DOHH2 (cell line): ENCODE data around the gene DOCK1.

Experiments used
- H3F3A ChIP-seq: fragments of 200-600 bp; sonication (generic), shearing (Covaris generic); 2 replicates; pipeline ENCODE4 v1.6.0; 2016; ENCODE audit warnings: antibody characterized with exemption, mild to moderate bottlenecking; ENCODE audit not compliant: control insufficient read depth, insufficient read depth
- H3K27ac ChIP-seq: fragments of 200-600 bp; sonication (generic); 2 replicates; pipeline ENCODE4 v1.5.1; 2014; ENCODE audit warnings: low read depth, mild to moderate bottlenecking, low read length, moderate library complexity
- H3K27me3 ChIP-seq: fragments of 200-600 bp; sonication (generic); 2 replicates; pipeline ENCODE4 v1.6.1; 2014; ENCODE audit warnings: mild to moderate bottlenecking, low read length, mixed read lengths; ENCODE audit not compliant: control insufficient read depth
- H3K36me3 ChIP-seq: fragments of 200-600 bp; sonication (generic); 2 replicates; pipeline ENCODE4 v1.6.1; 2014; ENCODE audit warnings: mild to moderate bottlenecking, low read length, moderate library complexity, mixed read lengths; ENCODE audit not compliant: control insufficient read depth
- H3K4me1 ChIP-seq: fragments of 200-600 bp; sonication (generic); 2 replicates; pipeline ENCODE4 v1.6.1; 2014; ENCODE audit warnings: mild to moderate bottlenecking, low read length, mixed read lengths; ENCODE audit not compliant: control insufficient read depth
- H3K4me2 ChIP-seq: fragments of 200-600 bp; sonication (generic); 2 replicates; pipeline ENCODE4 v1.6.0; 2014; ENCODE audit warnings: mild to moderate bottlenecking, low read length, moderate library complexity
- H3K4me3 ChIP-seq: fragments of 200-600 bp; sonication (generic); 2 replicates; pipeline ENCODE4 v1.5.1; 2014; ENCODE audit warnings: mild to moderate bottlenecking, low read length, mixed read lengths
- H3K79me2 ChIP-seq: fragments of 200-600 bp; sonication (generic); 2 replicates; pipeline ENCODE4 v1.6.1; 2014; ENCODE audit warnings: mild to moderate bottlenecking, low read length, mixed read lengths; ENCODE audit not compliant: control insufficient read depth
- H3K9me2 ChIP-seq: fragments of 200-600 bp; sonication (generic); replicated peaks from 2 replicates; pipeline ENCODE4 v1.6.1; 2014; ENCODE audit warnings: mild to moderate bottlenecking, low read length, mixed read lengths; ENCODE audit not compliant: control insufficient read depth
- H3K9me3 ChIP-seq: fragments of 200-600 bp; sonication (generic); 2 replicates; pipeline ENCODE4 v1.6.1; 2014; ENCODE audit warnings: antibody characterized with exemption, low read length, mixed read lengths; ENCODE audit not compliant: control insufficient read depth, insufficient read depth
- H4K20me1 ChIP-seq: fragments of 200-600 bp; sonication (generic); 2 replicates; pipeline ENCODE4 v1.6.0; 2014; ENCODE audit warnings: low read depth, mild to moderate bottlenecking, antibody characterized with exemption, low read length, moderate library complexity; ENCODE audit not compliant: control insufficient read depth, insufficient read depth
- CTCF ChIP-seq: fragments of 200-600 bp; sonication (generic); IDR thresholded peaks from one replicate; pipeline ENCODE4 v1.5.1; 2014; ENCODE audit warnings: antibody characterized with exemption, mild to moderate bottlenecking, low read depth, low read length; ENCODE audit not compliant: poor library complexity, severe bottlenecking
- EZH2phosphoT487 ChIP-seq: fragments of 200-600 bp; sonication (generic); IDR thresholded peaks from 2 replicates; pipeline ENCODE4 v1.6.1; 2017; ENCODE audit warnings: borderline replicate concordance, mild to moderate bottlenecking, antibody characterized with exemption, low read length, moderate library complexity, mixed read lengths

Gene DOCK1

GRCh38 chr10:127012769-127013152 is 107.5 kb downstream of the DOCK1 start:
- Histone ChIP-seq H3K27ac (no peak overlapping the region), H3F3A (no peaks in the 10 kb centered on the region), H3K9me3 (peaks cover 10% of the 10 kb centered on the region; the same call in 1 of the 2 replicates), H3K36me3 (no peaks in the 10 kb centered on the region), H3K4me1 (no peaks in the 10 kb centered on the region), H3K4me3 (no peak overlapping the region), H3K27me3 (no peaks in the 10 kb centered on the region), H3K9me2 (no peaks in the 10 kb centered on the region), H4K20me1 (no peaks in the 10 kb centered on the region), H3K79me2 (no peaks in the 10 kb centered on the region), H3K4me2 (no peak overlapping the region)
- TF ChIP-seq EZH2phosphoT487 (no peak), CTCF (no peak)

- Histone ChIP-seq H3F3A (no peaks in the 10 kb centered on the region), H3K79me2 (no peaks in the 10 kb centered on the region), H3K9me2 (no peaks in the 10 kb centered on the region), H3K4me2 (no peak overlapping the region), H3K36me3 (no peaks in the 10 kb centered on the region), H3K4me3 (no peak overlapping the region), H4K20me1 (no peaks in the 10 kb centered on the region), H3K9me3 (peaks cover 10% of the 10 kb centered on the region; the same call in 1 of the 2 replicates), H3K27ac (no peak overlapping the region), H3K4me1 (no peaks in the 10 kb centered on the region), H3K27me3 (no peaks in the 10 kb centered on the region)
- TF ChIP-seq EZH2phosphoT487 (no peak), CTCF (no peak)
Measured at GRCh38 chr10:127013211-127013656, 108.0 kb downstream of the DOCK1 start.

- Histone ChIP-seq H4K20me1 (no peaks in the 10 kb centered on the region), H3F3A (no peaks in the 10 kb centered on the region), H3K9me3 (peaks cover 10% of the 10 kb centered on the region; the same call in 1 of the 2 replicates), H3K4me1 (no peaks in the 10 kb centered on the region), H3K27ac (no peak overlapping the region), H3K4me3 (no peak overlapping the region), H3K27me3 (no peaks in the 10 kb centered on the region), H3K36me3 (no peaks in the 10 kb centered on the region), H3K79me2 (no peaks in the 10 kb centered on the region), H3K4me2 (no peak overlapping the region), H3K9me2 (no peaks in the 10 kb centered on the region)
- TF ChIP-seq CTCF: no peak
- TF ChIP-seq EZH2phosphoT487: no peak
Measured at GRCh38 chr10:127013691-127014473, 108.7 kb downstream of the DOCK1 start.
